Measurements from ENCODE around the gene SREBF1.

The SREBF1 gene

DNA sequence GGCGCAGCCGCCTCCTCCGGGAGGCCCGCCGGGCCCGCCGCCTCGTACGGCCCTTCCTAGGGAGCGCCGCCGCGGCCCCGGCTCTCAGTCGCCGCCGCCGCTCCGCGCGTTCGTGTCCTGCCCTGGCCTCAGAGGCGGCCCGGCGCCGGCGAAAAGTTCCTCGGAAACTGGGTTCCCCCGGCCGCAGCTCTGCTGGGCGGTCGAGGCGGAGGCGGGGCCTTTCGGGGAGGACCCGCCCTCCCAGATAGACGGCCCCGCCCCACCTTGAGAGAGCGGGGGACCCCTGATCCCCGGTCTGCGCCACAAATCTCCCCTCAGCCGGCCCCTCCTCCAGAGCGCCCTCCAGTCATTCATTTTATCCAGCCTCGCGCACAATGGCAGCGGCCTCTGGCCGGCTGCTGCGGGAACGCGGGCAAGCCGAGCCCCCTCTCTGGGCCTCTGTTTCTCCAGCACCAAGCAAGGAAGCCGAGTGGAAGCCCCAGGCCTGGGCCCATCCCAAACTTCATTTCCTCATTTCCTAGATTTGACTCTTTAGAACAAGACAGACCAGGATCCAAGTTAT, at the start of gene SREBF1:
TSS of gene SREBF1 (minus strand) at position 169 of the 562 bp plus-strand sequence. CDS start 169 bp downstream, outside the sequence.
- DNase-seq, result peak; percentile 22

DNA sequence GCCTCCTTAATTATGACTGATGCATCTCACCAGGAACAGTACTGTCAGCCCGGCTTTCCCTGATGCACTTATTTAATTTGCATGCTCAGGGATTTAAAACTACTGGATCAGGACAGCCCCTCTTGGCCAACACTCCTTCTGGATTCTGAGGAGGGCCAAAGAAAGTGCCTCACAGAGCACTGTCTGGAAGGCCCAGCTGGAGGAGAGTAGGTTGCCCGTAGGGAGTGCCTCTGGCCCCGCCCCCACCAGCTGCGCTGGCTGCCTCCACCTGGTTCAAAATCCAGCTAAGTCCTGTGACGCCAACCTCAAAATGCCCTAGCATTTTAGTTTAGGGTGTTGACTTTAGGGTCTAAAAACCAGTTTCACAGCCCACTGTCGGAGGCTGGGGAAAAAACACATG, 49.4 kb upstream of the SREBF1 start:
- DNase-seq, result no peak

- no peak for DNase-seq
These were observed 47.9 kb upstream of the SREBF1 start for GRCh38 chr17:17884391-17885357.

DNA sequence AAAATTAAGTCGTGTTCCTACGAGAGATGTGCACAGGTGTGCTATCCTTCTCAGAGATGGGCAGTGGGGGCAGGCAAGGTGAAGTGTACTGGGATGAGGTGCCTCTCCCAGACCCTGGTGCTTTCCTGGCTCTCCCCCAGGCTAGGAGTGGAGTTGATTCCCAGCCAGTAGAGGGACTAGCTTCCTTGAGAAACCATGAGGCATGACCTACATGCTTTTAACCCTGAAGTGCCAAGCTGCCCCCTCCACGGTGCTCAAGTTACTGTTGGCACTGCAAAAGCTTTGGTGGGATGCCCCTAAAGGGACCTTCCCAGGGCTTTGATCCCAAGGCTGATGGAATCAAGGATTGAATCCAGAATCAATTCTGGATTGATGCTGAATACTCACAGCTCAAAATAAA, 47.0 kb upstream of the SREBF1 start:
- no peak for DNase-seq

DNA sequence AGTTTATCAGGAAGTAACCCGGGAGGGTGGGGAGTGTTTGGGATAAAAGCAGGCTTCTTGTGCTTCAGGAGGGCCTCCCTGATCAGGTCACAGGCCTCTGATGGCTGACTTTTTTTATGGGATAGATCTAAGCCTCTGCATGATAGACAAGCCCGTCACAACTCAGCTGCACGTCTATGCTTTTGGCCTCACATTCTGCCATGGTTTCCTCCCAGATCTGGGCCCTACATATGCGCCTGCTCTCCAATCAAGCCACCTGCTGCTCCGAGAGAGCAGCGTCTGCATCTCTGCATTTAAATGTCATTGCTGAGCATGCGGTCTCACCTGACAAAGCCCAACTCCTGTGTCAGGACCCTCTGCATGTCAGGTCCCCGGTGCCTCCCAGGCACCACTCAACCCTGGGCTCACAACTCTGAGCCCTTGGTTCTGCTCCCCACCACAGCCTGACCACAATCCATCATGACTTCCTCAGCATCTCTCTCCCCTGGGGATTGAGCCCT, 45.3 kb upstream of the SREBF1 start:
- DNase-seq, result no peak

GRCh38 chr17:17880577-17881196, 43.9 kb upstream of the SREBF1 start:
- no peak for DNase-seq

- DNase-seq, result no peak
These were observed 41.0 kb upstream of the SREBF1 start for GRCh38 chr17:17877529-17878358.

DNA sequence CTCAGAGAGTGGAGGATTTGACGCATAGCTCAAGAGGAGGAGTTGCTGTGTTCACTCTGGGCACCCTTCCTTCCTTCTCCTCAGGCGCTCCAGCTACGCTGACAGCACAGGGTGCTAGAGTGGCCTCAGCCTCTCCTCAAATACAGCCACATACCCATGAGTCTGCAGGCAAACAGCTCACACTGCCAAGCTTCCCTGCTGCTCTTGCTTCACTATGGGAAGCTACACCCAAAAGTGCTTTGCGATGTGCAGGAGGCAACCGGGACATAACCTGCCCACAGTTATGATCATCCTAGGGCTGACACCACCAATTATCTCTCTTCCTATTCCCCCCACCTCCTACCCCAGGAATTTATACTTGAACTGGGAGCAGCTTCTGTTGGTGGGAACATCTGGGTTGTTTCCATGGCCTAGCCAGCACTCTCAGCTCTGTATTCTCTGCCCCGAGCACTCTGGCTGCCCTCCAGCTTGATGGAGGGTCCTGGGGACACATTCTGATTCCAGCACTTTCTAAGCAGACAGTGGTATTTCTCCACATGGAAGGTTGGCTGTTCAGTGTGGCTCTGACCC, 40.3 kb upstream of the SREBF1 start:
- no peak for DNase-seq

DNA sequence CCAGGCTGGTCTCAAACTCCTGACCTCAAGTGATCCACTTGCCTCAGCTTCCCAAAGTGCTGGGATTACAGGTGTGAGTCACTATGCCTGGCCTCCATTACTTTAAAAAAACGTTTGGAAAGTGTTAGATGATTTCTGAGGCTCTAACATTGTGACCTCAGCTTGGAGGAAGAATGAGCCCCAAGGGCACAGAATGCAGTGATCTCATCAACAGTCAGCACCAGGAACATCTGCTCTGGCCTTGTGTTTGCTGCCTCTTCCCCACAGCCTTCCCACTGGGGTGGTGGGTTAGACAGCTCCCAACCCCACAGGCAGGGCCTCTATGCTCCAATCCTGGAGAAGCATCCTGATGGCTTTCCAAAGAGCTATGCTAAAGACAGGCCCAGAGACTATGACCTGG, 37.7 kb upstream of the SREBF1 start:
- no peak for DNase-seq

- DNase-seq, result no peak
These were observed 36.7 kb upstream of the SREBF1 start for GRCh38 chr17:17873450-17873991.

GRCh38 chr17:17872547-17873345, 36.0 kb upstream of the SREBF1 start:
- no peak for DNase-seq

DNA sequence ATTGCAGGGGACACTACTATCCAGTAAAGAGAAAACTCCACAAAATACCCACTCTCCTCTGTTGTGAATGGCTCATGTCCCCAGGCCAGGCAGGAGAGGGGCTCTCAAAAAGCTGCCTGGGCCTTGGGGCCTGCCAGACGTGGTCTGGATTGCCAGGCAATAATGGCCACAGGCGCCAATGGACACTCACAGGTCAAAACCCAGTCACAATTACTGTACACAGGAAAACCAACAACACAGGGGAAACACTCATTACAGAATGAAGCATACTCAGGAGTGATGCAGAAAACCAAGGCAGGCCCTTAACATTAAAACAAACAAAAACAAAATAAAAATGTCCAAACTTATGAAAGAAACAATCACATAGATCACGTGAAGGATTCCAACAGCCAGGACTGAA, 35.1 kb upstream of the SREBF1 start:
- no peak for DNase-seq

- DNase-seq, result no peak
These were observed 33.5 kb upstream of the SREBF1 start for GRCh38 chr17:17870247-17870646.

- DNase-seq, result no peak
These were observed 32.1 kb upstream of the SREBF1 start for GRCh38 chr17:17868641-17869522.

GRCh38 chr17:17866897-17867296, 30.1 kb upstream of the SREBF1 start:
- DNase-seq, result no peak

- DNase-seq, result no peak
These were observed 29.6 kb upstream of the SREBF1 start for GRCh38 chr17:17866425-17866824.

GRCh38 chr17:17865035-17865434, 28.2 kb upstream of the SREBF1 start:
- DNase-seq, result no peak

DNA sequence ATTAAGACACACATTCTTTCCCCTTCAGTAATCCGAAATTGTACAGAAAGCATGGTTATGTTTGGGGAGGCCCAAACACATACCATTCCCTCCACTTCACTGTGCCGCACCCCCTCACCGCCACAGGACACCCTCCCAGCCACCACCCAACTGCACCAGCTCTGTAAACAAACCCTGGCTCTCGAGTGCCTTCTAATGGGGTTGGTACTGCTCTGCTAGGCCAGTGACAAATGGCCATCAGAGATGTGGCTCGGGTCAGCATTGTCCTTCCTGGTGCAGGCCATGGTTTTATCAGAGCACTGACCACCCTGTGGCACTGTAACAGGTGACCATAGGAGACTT, 24.0 kb upstream of the SREBF1 start:
- no peak for DNase-seq

DNA sequence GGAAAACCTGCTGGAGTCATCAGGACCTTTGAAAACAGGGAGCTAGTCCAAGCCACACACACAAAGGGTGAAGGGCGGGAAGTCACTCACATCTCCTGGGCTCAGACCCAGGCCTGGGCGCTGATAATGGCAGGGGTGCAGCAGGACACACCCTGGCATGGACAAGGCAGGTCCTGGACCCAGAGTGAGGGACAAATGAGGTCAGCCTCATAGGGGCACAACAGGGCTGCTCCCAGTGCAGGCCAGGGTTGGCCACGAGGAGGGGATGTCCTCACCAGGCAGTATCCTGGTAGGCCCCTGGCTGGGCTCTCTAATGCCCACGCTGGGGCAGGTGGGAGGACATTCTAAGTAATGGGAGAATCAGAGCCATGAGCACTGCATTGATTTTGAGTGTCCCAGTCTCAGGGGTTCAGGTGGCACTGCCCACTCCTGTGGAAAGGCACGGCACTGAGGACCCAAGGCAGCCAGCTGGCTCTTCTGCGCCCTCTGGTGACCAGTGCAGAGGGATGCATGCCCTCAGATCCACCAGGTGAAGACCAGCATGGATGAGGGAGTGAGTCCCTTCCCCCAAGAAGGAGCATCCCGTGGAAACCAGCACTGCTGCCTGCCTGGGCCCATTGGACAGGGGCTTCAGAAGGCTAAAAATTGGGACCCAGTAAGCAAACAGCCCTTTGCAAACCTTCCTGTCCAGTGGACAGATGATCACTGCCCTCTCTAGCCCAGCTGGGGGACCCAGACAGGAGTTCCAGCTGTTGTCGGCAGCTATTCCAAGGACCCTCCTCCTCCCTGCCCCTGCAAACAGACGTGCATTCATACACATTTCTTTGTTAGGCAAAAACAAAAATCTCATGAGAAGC, 23.4 kb upstream of the SREBF1 start:
- peak; percentile 55 for DNase-seq
